SJCRH30 (cell line): ENCODE results near the gene ACTN1. TPM values are rescaled to one million over a fixed set of nuclear protein-coding genes. Genes with fewer than 3 reads are reported as not detected.

Source experiments
- DNase-seq, 2 experiments: peaks; one replicate each; pipeline ENCODE4 v3.0.0-alpha.2; 2015 to 2020
- H3K27ac ChIP-seq: fragments of 250-450 bp; sonication (Bioruptor Pico); 2 replicates; pipeline ENCODE4 v1.5.1; 2020; ENCODE audit warnings: mild to moderate bottlenecking, moderate library complexity
- H3K27me3 ChIP-seq: fragments of 250-450 bp; sonication (Bioruptor Pico); 2 replicates; pipeline ENCODE4 v1.5.1; 2020; ENCODE audit warnings: mild to moderate bottlenecking, moderate library complexity
- H3K36me3 ChIP-seq: fragments of 250-450 bp; sonication (Bioruptor Pico); 2 replicates; pipeline ENCODE4 v1.5.1; 2020; ENCODE audit warnings: mild to moderate bottlenecking, moderate library complexity
- H3K4me1 ChIP-seq: fragments of 250-450 bp; sonication (Bioruptor Pico); 2 replicates; pipeline ENCODE4 v1.5.1; 2020; ENCODE audit warnings: mild to moderate bottlenecking, moderate library complexity
- H3K4me3 ChIP-seq: fragments of 250-450 bp; sonication (Bioruptor Pico); 2 replicates; pipeline ENCODE4 v1.5.1; 2020; ENCODE audit warnings: mild to moderate bottlenecking, moderate library complexity
- H3K9me3 ChIP-seq: fragments of 250-450 bp; sonication (Bioruptor Pico); replicated peaks from 2 replicates; pipeline ENCODE4 v1.5.1; 2020; ENCODE audit warnings: mild to moderate bottlenecking, moderate library complexity
- total RNA-seq: library from RNA; depleted of rRNA; stranded (reverse); fragments of >200 nt; shearing (Covaris generic); gene quantifications from 2 replicates; pipeline ENCODE4 v1.2.3, GENCODE V29; 2014

ACTN1 gene
- total RNA-seq, 1 experiment from 2014 or later = 101 TPM

DNA sequence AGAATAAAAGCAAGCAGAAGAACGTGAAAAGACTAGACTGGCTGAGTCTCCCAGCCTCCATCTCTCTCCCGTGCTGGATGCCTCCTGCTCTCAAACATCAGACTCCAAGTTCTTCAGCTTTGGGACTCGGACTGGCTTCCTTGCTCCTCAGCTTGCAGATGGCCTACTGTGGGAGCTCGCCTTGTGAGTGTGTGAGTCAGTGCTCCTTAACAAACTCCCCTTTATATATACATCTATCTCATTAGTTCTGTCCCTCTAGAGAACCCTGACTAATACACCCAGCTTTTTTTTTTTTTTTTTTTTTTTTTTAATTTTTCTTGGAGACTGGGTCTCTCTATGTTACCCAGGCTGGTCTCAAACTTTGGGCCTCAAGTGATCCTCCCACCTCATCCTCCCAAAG is 46.9 kb downstream of the ACTN1 start:
- Histone ChIP-seq H3K4me1 (0 out of 2 replicates have a peak, but pooled peaks cover 2% of the 10 kb centered on the region), H3K27me3 (no peaks in the 10 kb centered on the region), H3K4me3 (no peak overlapping the region), H3K27ac (no peak overlapping the region), H3K9me3 (no peaks in the 10 kb centered on the region), H3K36me3 (peaks cover 8% of the 10 kb centered on the region)
- no peak for DNase-seq

DNA sequence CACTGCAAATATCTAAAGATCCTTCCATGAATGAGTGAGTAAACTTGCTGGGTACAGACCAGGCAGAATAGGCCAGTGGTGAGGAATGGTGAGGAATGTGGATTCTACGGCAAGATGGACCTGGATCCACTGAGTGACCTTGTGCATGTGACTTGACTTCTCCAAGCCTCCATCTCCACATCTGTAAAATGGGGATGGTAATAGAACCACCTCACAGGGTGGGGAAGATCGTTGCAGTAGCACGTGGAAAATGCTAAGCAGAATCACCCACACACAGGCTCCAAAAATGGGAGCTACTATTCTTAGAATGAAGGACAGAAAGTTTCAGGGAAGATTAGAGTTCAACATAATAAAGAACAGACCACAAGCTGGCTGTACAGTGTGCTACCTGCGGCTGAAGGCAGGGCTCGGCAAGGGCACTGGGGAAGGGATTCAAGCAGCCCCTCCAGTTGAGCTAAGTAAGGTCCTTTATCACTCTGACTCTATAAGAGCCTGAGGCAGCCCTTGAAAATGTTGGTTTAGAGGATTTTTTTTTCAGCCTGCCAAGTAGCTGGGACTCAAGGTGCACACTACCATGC is 47.5 kb downstream of the ACTN1 start:
- no peak for DNase-seq
- Histone ChIP-seq H3K27ac (no peak overlapping the region), H3K27me3 (no peaks in the 10 kb centered on the region), H3K9me3 (no peaks in the 10 kb centered on the region), H3K4me3 (no peak overlapping the region), H3K4me1 (0 out of 2 replicates have a peak, but pooled peaks cover 2% of the 10 kb centered on the region), H3K36me3 (peaks cover 6% of the 10 kb centered on the region)

DNA sequence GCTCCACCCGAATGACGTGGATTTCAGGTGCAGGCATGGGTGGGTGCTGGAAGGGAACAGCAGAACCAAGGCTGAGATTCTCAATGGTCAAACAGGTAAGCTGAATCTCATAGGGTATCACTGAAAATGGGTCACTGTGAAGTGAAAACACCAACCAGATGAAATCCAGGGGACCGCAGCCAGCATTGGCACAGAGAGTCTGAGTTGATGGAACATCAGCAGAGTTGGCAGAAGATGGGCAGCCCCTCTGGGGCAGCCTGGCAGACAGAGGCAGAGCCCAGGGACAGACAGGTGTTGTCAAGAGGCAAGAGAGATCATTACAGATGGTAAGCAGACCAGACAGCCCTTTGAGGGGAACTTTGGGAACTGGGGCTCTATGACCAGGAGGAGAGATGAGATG is 48.0 kb downstream of the ACTN1 start:
- H3K36me3 ChIP-seq = peaks cover 10% of the 10 kb centered on the region
- H3K27me3 ChIP-seq = no peaks in the 10 kb centered on the region
- H3K4me3 ChIP-seq = no peak overlapping the region
- H3K4me1 ChIP-seq = 0 out of 2 replicates have a peak, but pooled peaks cover 2% of the 10 kb centered on the region
- H3K9me3 ChIP-seq = peaks cover 2% of the 10 kb centered on the region; the same call in 1 of the 2 replicates
- no peak for DNase-seq
- no peak overlapping the region for H3K27ac ChIP-seq

DNA sequence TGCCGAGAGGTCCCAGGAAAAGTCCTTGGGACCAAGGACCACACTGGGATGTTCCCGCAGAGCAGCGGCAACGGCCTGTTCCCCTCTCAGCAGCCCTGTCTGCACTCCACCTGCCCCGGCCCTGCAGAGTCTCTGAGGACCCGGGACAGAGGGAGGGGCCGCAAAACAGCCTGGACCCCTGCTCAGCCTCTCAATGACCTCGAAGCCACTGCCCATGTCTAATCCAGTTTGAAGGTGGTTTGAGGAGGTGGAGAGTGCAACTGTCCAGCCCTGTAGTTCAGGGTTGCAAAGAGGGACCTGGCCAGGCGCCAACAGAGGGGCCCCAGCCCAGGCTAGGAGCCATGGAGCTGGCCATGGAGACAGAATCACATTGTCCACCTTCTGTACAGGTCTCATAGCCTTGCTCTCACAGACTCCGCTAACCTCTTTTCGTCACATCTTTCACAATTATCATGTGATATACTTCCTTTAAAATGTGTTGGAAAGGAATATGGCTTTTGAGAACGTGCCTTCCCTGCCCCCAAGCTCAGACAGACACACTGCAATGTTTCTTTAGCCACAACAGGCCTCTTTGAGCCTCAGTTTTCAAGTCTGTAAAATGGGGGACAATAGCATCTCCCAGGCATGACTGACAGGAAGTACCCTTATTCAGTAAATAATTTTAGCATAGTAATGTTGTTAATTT is 49.3 kb downstream of the ACTN1 start:
- Histone ChIP-seq H3K4me1 (peaks cover 5% of the 10 kb centered on the region; the same call in 1 of the 2 replicates), H3K36me3 (peaks cover 22% of the 10 kb centered on the region), H3K27ac (no peak overlapping the region), H3K27me3 (no peaks in the 10 kb centered on the region), H3K4me3 (no peak overlapping the region), H3K9me3 (peaks cover 6% of the 10 kb centered on the region)
- no peak for DNase-seq

DNA sequence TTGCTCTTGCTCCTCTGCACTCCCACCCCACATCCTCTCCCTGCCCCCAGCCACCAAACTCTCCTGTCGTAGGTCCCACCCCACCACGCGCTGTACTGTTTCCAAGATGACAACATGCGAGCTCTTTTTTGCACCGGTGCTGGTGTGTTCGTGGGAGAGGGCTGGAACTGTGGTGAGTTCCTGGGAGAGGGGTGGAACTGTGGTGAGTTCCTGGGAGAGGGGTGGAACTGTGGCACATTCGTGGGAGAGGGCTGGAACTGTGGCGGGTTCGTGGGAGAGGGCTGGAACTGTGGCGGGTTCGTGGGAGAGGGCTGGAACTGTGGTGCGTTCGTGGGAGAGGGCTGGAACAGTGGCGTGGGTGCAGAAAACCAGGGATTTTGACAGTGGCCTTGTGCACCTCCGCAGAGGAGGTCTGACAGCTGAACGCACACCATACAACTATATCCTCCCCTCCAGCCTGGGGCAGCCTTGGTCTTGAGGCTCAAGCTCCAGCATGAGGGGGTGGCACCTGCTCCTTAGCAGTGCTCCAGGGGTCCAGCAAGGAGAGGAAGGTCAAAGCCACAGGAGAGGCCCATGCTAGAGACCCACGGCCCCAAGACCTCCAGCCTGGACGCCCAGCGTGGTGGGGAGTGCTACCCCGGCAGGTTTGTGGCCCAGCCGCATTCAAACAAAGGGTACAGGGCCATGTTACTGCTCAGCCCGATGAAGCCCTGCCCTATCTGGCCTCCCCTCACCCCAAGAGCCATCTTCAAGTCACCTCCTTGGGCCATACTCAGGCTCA is 50.1 kb downstream of the ACTN1 start:
- H3K27ac ChIP-seq = no peak overlapping the region
- peaks cover 26% of the 10 kb centered on the region for H3K36me3 ChIP-seq
- no peaks in the 10 kb centered on the region for H3K27me3 ChIP-seq
- no peak for DNase-seq
- H3K9me3 ChIP-seq = peaks cover 6% of the 10 kb centered on the region
- no peak overlapping the region for H3K4me3 ChIP-seq
- peaks cover 13% of the 10 kb centered on the region for H3K4me1 ChIP-seq

DNA sequence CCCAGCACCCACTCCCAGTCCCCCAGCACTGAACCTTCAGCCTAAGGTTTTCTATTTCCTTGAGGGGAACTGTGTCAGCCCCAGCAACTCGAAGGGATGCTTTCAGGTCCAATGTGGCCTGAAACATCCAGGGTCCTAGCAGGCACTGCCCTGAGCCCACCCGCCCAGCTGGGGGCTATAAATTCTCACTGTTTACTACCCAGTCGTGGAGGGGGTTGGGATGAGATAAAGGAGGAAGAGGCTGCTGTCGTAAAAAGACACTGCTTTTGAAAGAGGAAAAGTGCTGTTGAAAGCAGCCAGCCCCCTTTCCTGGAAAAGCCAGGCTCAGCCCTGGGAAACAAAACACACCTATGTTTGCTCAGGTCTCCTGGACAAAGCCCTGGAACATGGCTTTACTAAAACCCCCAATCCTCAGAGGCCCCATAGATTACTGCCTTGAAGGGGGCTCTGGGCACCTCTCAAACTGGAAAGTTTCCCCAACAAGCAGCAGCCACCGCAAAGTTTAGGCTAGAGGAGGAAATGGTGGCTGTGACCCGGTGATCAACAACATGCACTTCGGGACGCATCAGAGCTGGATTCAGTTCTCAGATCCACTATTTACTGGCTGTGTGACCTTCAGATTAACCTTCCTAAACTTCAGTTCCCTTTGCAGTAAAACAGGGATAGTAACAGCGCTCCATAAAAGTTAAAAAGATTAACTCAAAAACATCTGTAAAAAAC is 51.0 kb downstream of the ACTN1 start:
- H3K9me3 ChIP-seq = peaks cover 6% of the 10 kb centered on the region
- peaks cover 17% of the 10 kb centered on the region for H3K4me1 ChIP-seq
- H3K27ac ChIP-seq = no peak overlapping the region
- H3K27me3 ChIP-seq = no peaks in the 10 kb centered on the region
- DNase-seq = no peak
- H3K4me3 ChIP-seq = no peak overlapping the region
- peaks cover 30% of the 10 kb centered on the region for H3K36me3 ChIP-seq

DNA sequence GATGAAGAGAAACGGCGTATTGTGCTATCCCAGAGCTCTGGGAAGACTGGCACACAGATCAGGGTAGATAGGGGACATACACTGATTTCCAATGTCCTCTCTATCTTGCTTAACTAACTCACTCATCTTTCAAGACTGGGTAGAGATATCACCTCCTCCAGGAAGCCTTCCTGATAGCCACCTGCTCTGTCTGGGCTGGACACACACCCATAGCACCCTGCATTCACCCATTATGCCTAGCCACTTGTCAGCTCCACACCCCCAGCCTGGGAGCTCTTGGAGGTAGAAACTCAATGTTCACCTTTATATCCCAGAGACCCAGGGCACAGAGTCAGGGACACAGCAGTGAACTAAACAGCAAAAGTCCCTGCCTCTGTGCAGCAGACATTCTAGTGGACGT is 52.0 kb downstream of the ACTN1 start:
- no peak overlapping the region for H3K27ac ChIP-seq
- peaks cover 6% of the 10 kb centered on the region for H3K9me3 ChIP-seq
- H3K4me3 ChIP-seq = no peak overlapping the region
- DNase-seq = no peak
- H3K36me3 ChIP-seq = peaks cover 30% of the 10 kb centered on the region
- H3K27me3 ChIP-seq = no peaks in the 10 kb centered on the region
- H3K4me1 ChIP-seq = peaks cover 27% of the 10 kb centered on the region

DNA sequence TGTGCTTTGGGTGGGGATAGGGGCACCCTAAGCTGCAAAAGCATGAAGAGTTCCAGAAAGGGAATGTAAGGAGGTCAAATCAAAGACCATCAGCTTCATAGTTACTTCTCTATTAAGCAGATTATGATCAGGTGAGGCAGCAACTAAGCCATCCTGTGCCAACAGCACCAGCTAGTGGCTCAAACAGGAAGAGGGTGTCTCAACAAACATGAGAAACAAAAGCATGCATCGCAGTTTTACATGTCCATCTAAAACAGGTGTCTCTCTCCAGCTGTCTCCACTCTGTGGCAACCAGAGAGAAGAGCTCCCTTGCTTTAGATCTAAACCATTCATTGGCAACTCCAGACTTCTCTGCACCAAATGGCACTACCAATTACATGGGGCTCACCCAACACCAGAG is 52.9 kb downstream of the ACTN1 start:
- no peak for DNase-seq

DNA sequence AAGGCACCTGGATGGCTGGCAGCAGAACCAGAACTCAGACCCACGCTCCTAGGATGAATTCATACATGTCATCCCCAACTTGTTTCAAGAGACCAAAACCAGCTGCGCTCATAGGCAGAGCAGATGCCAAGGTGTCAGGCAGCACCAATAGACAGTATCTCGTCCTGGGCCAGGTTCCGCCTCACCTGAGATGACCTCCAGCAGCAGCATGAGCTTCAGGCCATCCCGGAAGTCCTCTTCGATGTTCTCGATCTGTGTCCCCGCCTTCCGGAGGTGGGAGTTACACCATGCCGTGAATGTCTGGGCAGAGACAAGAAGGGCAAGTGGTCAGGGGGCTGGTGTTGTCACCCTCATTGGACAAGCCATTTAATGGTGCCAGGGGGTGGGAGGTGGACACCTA is 53.7 kb downstream of the ACTN1 start:
- no peak for DNase-seq
- no peak overlapping the region for H3K4me3 ChIP-seq
- no peaks in the 10 kb centered on the region for H3K27me3 ChIP-seq
- peaks cover 6% of the 10 kb centered on the region for H3K9me3 ChIP-seq
- H3K36me3 ChIP-seq = peaks cover 38% of the 10 kb centered on the region
- no peak overlapping the region for H3K27ac ChIP-seq
- peaks cover 33% of the 10 kb centered on the region for H3K4me1 ChIP-seq

More for the DNA sequence above, 52.9 kb downstream of the ACTN1 start:
- Histone ChIP-seq H3K9me3 (peaks cover 6% of the 10 kb centered on the region), H3K4me3 (no peak overlapping the region), H3K27me3 (no peaks in the 10 kb centered on the region), H3K27ac (no peak overlapping the region), H3K4me1 (peaks cover 34% of the 10 kb centered on the region), H3K36me3 (peaks cover 30% of the 10 kb centered on the region)

DNA sequence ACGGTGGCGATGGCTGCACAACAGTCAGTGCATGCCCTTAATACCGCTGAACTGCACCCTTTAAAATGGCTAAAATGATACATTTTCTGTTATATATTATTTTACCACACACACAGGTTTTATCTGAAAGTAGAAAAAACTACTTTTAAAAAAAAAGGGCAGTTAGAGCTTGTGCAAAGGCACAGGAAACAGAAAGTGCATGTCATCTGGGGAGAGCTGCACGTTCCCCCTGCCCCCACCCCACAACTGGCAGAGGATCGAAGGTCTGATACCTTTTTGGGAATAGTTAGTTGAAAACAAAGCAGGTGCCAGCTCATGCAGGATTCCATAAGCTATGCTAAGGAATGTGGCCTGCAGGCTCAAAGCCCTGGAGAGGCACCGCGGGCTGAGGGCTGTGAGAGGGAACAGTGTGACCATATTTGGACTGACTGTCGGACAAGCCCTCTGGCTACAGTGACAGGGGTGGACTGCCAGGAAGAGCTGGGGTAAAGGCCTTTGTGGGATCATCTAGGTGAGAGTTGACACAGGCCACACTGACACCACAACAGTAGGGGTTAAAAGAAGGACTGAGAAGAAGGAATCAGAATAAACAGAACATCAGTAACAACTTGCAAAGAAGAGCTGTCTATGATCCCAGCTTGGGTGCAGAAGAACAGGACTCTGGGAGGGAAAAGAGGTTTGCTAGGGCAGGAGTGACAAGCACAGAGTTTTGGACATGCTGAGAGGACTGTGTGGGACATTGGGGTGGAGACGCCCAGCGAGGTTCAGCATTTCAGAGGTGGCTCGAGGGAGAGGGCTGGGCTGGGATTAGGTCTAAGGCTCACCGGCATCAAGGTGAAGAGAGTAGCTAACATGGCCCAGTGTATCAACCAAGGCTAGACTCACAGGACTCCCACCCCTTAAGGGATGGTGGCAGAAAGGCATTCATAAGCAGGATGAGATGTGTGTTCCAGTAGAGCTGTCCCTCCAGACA is 54.6 kb downstream of the ACTN1 start:
- H3K36me3 ChIP-seq = peaks cover 46% of the 10 kb centered on the region
- peaks cover 31% of the 10 kb centered on the region for H3K4me1 ChIP-seq
- no peaks in the 10 kb centered on the region for H3K27me3 ChIP-seq
- H3K4me3 ChIP-seq = no peak overlapping the region
- peaks cover 6% of the 10 kb centered on the region for H3K9me3 ChIP-seq
- no peak overlapping the region for H3K27ac ChIP-seq
- peak; percentile 38 to 42 for DNase-seq

DNA sequence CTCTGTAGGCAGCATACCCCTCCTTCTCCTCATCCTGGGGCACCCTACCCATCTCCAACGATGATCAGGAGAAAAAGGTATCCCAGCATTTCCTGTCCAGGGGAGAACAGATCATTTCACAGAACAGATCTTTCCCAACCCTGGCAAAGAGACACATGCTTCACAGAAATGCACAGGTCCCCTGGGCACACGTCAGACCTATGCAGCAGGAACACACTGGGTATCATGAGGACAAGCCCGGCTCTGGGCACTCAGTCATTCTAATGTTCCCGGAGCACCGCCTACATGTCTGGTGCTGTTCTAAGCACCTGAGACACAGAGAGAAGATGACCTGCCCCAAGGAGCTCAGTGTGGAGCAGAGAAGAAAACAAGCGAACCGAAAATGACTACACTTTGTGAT is 56.2 kb downstream of the ACTN1 start:
- Histone ChIP-seq H3K4me1 (peaks cover 31% of the 10 kb centered on the region), H3K27me3 (no peaks in the 10 kb centered on the region), H3K4me3 (no peak overlapping the region), H3K9me3 (peaks cover 6% of the 10 kb centered on the region), H3K36me3 (peaks cover 57% of the 10 kb centered on the region), H3K27ac (peak overlapping the region; percentile 13; the same call in 1 of the 2 replicates)
- no peak for DNase-seq

DNA sequence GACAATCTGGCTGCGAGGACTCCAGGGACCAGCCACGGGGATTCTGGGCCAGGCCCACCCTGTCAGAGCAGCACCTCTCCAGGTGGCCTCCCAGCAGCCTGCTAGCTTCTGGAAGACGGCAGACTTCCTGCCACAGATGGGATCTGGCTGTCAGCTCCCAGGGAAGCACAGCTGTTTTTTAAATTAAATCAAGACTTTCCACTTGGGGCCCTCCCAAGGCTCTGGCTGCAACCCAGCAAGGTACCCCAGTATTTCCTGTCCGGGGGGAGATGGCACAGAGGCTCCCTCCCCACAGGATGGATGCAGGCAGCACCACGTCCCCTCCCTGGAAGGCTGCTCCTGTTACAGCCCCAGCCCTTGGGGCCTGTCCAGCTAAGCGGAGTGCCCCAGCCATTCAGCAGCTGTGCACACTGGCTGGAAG is 56.9 kb downstream of the ACTN1 start:
- Histone ChIP-seq H3K27ac (peak overlapping the region; percentile 13; the same call in 1 of the 2 replicates), H3K36me3 (peaks cover 62% of the 10 kb centered on the region), H3K27me3 (no peaks in the 10 kb centered on the region), H3K4me3 (no peak overlapping the region), H3K9me3 (peaks cover 6% of the 10 kb centered on the region), H3K4me1 (peaks cover 31% of the 10 kb centered on the region)
- peak; percentile 73 to 78 for DNase-seq

DNA sequence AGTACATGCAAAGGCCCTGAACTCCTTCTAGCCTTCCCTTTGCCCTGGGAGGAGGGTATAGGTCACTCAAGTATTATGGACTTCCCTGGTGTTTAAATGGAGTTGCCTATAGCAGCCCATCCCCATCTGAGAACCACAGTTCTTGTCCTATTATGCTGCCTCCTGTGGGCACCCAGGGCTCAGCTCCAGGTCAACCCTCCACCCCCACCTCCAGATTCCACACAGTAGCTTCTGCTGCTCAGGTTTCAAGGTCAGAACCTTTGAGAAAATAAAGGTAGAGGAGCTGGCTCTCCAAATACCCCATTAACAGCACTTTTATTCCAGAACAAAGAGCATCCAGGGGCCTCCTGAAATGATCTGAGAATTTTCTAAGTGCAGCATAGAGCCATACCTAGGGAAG is 57.4 kb downstream of the ACTN1 start:
- Histone ChIP-seq H3K27ac (no peak overlapping the region; the same call in 1 of the 2 replicates), H3K4me1 (peaks cover 31% of the 10 kb centered on the region), H3K9me3 (peaks cover 6% of the 10 kb centered on the region), H3K4me3 (no peak overlapping the region), H3K27me3 (no peaks in the 10 kb centered on the region), H3K36me3 (peaks cover 65% of the 10 kb centered on the region)
- no peak for DNase-seq

DNA sequence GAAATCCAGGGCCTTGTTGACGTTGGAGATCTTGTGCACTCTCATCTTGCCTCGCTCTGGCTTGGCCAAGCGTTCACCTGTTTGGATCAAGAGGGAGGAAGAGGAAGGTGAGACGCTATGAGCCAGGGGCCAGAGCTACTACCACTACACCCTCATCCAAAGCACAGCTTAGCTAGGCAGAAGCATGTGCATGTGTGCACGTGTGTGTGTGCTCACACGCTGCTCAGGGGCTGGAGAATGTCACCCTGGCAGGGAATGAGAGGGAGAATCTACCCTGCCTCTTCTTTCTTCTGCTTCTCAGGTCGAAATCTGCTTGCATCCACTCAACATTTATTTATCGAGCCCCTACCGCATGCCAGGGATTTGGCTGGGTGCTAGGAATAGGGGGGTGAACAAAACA is 58.1 kb downstream of the ACTN1 start:
- Histone ChIP-seq H3K4me1 (peaks cover 31% of the 10 kb centered on the region), H3K9me3 (peaks cover 3% of the 10 kb centered on the region), H3K27me3 (no peaks in the 10 kb centered on the region), H3K4me3 (no peak overlapping the region), H3K36me3 (peaks cover 61% of the 10 kb centered on the region), H3K27ac (no peak overlapping the region)
- no peak for DNase-seq
